HuH-7 (cell line): ENCODE data around the gene ZNF205.

ENCODE experiments used
- DNase-seq: peaks from one replicate; pipeline ENCODE4 v3.0.0; 2011; ENCODE audit warnings: low spot score

ZNF205 gene

GRCh38 chr16:3084969-3085670, 27.3 kb upstream of the ZNF205 start:
- DNase-seq: no peak

- no peak for DNase-seq
Measured at GRCh38 chr16:3085868-3086595, 26.4 kb upstream of the ZNF205 start.

GRCh38 chr16:3086596-3087242, 25.7 kb upstream of the ZNF205 start:
- DNase-seq: no peak

GRCh38 chr16:3087243-3088235, 24.8 kb upstream of the ZNF205 start:
- no peak for DNase-seq

GRCh38 chr16:3088450-3088849, 23.9 kb upstream of the ZNF205 start:
- DNase-seq: no peak

GRCh38 chr16:3088925-3089716, 23.3 kb upstream of the ZNF205 start:
- no peak for DNase-seq

GRCh38 chr16:3089717-3090592, 22.4 kb upstream of the ZNF205 start:
- DNase-seq: no peak

GRCh38 chr16:3091551-3091950, 20.8 kb upstream of the ZNF205 start:
- DNase-seq: no peak

GRCh38 chr16:3092501-3092941, 19.9 kb upstream of the ZNF205 start:
- no peak for DNase-seq

GRCh38 chr16:3094289-3095027, 17.9 kb upstream of the ZNF205 start:
- DNase-seq: peak; percentile 69

- peak; percentile 60 for DNase-seq
Measured at GRCh38 chr16:3095869-3096268, 16.5 kb upstream of the ZNF205 start.

- DNase-seq: no peak
Measured at GRCh38 chr16:3096362-3096761, 16.0 kb upstream of the ZNF205 start.

- no peak for DNase-seq
Measured at GRCh38 chr16:3097266-3097665, 15.1 kb upstream of the ZNF205 start.

- DNase-seq: no peak
Measured at GRCh38 chr16:3098459-3099394, 13.7 kb upstream of the ZNF205 start, which contains the start of gene ZSCAN10. ZSCAN10 (minus strand) TSS chr16:3099294; CDS start chr16:3092937, 6,357 bp downstream.

GRCh38 chr16:3099395-3099731, 13.0 kb upstream of the ZNF205 start:
- no peak for DNase-seq

GRCh38 chr16:3099732-3100499, 12.5 kb upstream of the ZNF205 start:
- DNase-seq: peak; percentile 82
